HS-5 (cell line): ENCODE measurements around the gene CTNNA3.

Experiments
- DNase-seq: peaks from one replicate; pipeline ENCODE4 v3.0.0-alpha.2; 2012; ENCODE audit warnings: low read depth

The CTNNA3 gene

GRCh38 chr10:67665491-67665890, 30.5 kb downstream of the CTNNA3 start:
- DNase-seq = no peak

- DNase-seq = no peak
Measured at GRCh38 chr10:67664942-67665341, 31.1 kb downstream of the CTNNA3 start.

GRCh38 chr10:67663449-67664087, 32.4 kb downstream of the CTNNA3 start:
- no peak for DNase-seq

- DNase-seq = no peak
Measured at GRCh38 chr10:67662415-67662814, 33.6 kb downstream of the CTNNA3 start.

GRCh38 chr10:67659497-67659896, 36.5 kb downstream of the CTNNA3 start:
- DNase-seq = no peak

GRCh38 chr10:67657775-67658174, 38.2 kb downstream of the CTNNA3 start:
- DNase-seq = no peak

- no peak for DNase-seq
Measured at GRCh38 chr10:67650558-67650957, 45.4 kb downstream of the CTNNA3 start.

GRCh38 chr10:67648613-67649229, 47.3 kb downstream of the CTNNA3 start:
- DNase-seq = no peak

- no peak for DNase-seq
Measured at GRCh38 chr10:67630904-67631303, 65.1 kb downstream of the CTNNA3 start.

GRCh38 chr10:67629461-67629971, 66.5 kb downstream of the CTNNA3 start:
- DNase-seq = no peak

- no peak for DNase-seq
Measured at GRCh38 chr10:67622984-67623383, 73.0 kb downstream of the CTNNA3 start.

- DNase-seq = no peak
Measured at GRCh38 chr10:67622511-67622910, 73.5 kb downstream of the CTNNA3 start.

- no peak for DNase-seq
Measured at GRCh38 chr10:67621834-67622233, 74.2 kb downstream of the CTNNA3 start.

GRCh38 chr10:67618116-67618515, 77.9 kb downstream of the CTNNA3 start:
- DNase-seq = no peak

GRCh38 chr10:67612577-67613537, 83.1 kb downstream of the CTNNA3 start:
- DNase-seq = no peak

- DNase-seq = no peak
Measured at GRCh38 chr10:67612176-67612575, 83.8 kb downstream of the CTNNA3 start.

- DNase-seq = no peak
Measured at GRCh38 chr10:67609996-67610793, 85.8 kb downstream of the CTNNA3 start.

- DNase-seq = no peak
Measured at GRCh38 chr10:67608001-67608400, 88.0 kb downstream of the CTNNA3 start.

- no peak for DNase-seq
Measured at GRCh38 chr10:67607472-67607871, 88.5 kb downstream of the CTNNA3 start.

GRCh38 chr10:67606572-67606971, 89.4 kb downstream of the CTNNA3 start:
- DNase-seq = peak; percentile 47

GRCh38 chr10:67603701-67604100, 92.3 kb downstream of the CTNNA3 start:
- DNase-seq = no peak

GRCh38 chr10:67603086-67603485, 92.9 kb downstream of the CTNNA3 start:
- no peak for DNase-seq
